ENCODE results near the gene CAMTA1. TPM values are rescaled to one million over a fixed set of nuclear protein-coding genes. Genes with fewer than 3 reads are reported as not detected.

Gene CAMTA1
- total and polyA plus RNA-seq, 4 donors, result 78.7 to 438 (median 173) TPM

GRCh38 chr1:7251454-7251800, 466.2 kb downstream of the CAMTA1 start:
- Histone ChIP-seq H3K36me3 (ENCODE audit: control insufficient read depth in 1 of 2, insufficient read depth in 2 of 2, low read length in 1 of 2) (no peaks in the 10 kb centered on the region), H3K27ac (ENCODE audit: low read depth in 1 of 2, low read length in 2 of 2) (no peak overlapping the region), H3K9me3 (ENCODE audit: control insufficient read depth, low read length) (no peaks in the 10 kb centered on the region), H3K27me3 (ENCODE audit: control insufficient read depth in 1 of 2, insufficient read depth in 2 of 2, low read length in 1 of 2) (no peaks in the 10 kb centered on the region), H3K4me1 (ENCODE audit: control insufficient read depth in 1 of 2, insufficient read depth in 2 of 2, low read length in 2 of 2) (no peaks in the 10 kb centered on the region), H3K4me3 (ENCODE audit: low read length in 2 of 2) (no peak overlapping the region)
- WGBS, 2 donors, result 79 to 88% methylated on average over 10 of the region's 10 CpGs
- DNase-seq, result no peak
- ATAC-seq (ENCODE audit: low FRiP score), result no peak
- intact Hi-C loops (cut with DNase I), result no loop called here

GRCh38 chr1:7252411-7253117, 467.3 kb downstream of the CAMTA1 start:
- Histone ChIP-seq H3K4me1 (ENCODE audit: control insufficient read depth in 1 of 2, insufficient read depth in 2 of 2, low read length in 2 of 2) (no peaks in the 10 kb centered on the region), H3K9me3 (ENCODE audit: control insufficient read depth, low read length) (no peaks in the 10 kb centered on the region), H3K27me3 (ENCODE audit: control insufficient read depth in 1 of 2, insufficient read depth in 2 of 2, low read length in 1 of 2) (no peaks in the 10 kb centered on the region), H3K36me3 (ENCODE audit: control insufficient read depth in 1 of 2, insufficient read depth in 2 of 2, low read length in 1 of 2) (no peaks in the 10 kb centered on the region), H3K27ac (ENCODE audit: low read depth in 1 of 2, low read length in 2 of 2) (no peak overlapping the region), H3K4me3 (ENCODE audit: low read length in 2 of 2) (no peak overlapping the region)
- intact Hi-C loops (cut with DNase I), result no loop called here
- WGBS, 2 donors, result 77 to 79% methylated on average over 12 of the region's 12 CpGs
- DNase-seq (no peak), ATAC-seq (ENCODE audit: low FRiP score) (no peak)

DNA sequence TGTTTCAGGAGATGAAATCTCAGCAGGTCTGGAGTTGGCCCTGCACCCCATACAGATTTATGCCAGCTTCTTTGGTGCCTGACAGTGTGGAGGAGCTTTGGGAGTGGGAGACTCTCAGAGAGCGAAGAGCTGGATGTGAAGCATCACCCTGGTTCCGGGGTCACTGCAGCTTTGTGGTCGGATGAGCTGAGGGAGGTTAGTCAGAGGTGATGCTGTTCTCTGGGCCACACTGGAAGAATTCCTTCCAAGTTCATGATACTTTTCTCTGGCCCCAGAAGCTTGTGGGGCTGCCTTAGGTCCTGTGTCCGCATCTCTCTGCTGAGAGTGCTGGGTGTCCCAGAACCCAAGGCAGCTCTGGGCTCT, 467.8 kb downstream of the CAMTA1 start:
- Histone ChIP-seq H3K4me3 (ENCODE audit: low read length in 2 of 2) (no peak overlapping the region), H3K4me1 (ENCODE audit: control insufficient read depth in 1 of 2, insufficient read depth in 2 of 2, low read length in 2 of 2) (no peaks in the 10 kb centered on the region), H3K27ac (ENCODE audit: low read depth in 1 of 2, low read length in 2 of 2) (no peak overlapping the region), H3K27me3 (ENCODE audit: control insufficient read depth in 1 of 2, insufficient read depth in 2 of 2, low read length in 1 of 2) (no peaks in the 10 kb centered on the region), H3K36me3 (ENCODE audit: control insufficient read depth in 1 of 2, insufficient read depth in 2 of 2, low read length in 1 of 2) (no peaks in the 10 kb centered on the region), H3K9me3 (ENCODE audit: control insufficient read depth, low read length) (no peaks in the 10 kb centered on the region)
- WGBS, 2 donors, result 93 to 96% methylated on average over 4 of the region's 4 CpGs
- ATAC-seq (ENCODE audit: low FRiP score) (no peak), DNase-seq (no peak)
- intact Hi-C loops (cut with DNase I), result no loop called here

- ATAC-seq (ENCODE audit: low FRiP score), result no peak
- Histone ChIP-seq H3K36me3 (ENCODE audit: control insufficient read depth in 1 of 2, insufficient read depth in 2 of 2, low read length in 1 of 2) (no peaks in the 10 kb centered on the region), H3K27me3 (ENCODE audit: control insufficient read depth in 1 of 2, insufficient read depth in 2 of 2, low read length in 1 of 2) (no peaks in the 10 kb centered on the region), H3K9me3 (ENCODE audit: control insufficient read depth, low read length) (no peaks in the 10 kb centered on the region), H3K27ac (ENCODE audit: low read depth in 1 of 2, low read length in 2 of 2) (no peak overlapping the region), H3K4me3 (ENCODE audit: low read length in 2 of 2) (no peak overlapping the region), H3K4me1 (ENCODE audit: control insufficient read depth in 1 of 2, insufficient read depth in 2 of 2, low read length in 2 of 2) (no peaks in the 10 kb centered on the region)
- WGBS, 2 donors, result 79 to 87% methylated on average over 11 of the region's 11 CpGs
- intact Hi-C loops (cut with DNase I), result no loop called here
- DNase-seq, result no peak
Observed at GRCh38 chr1:7253988-7254587, 468.8 kb downstream of the CAMTA1 start.

GRCh38 chr1:7255303-7256058, 470.2 kb downstream of the CAMTA1 start:
- Histone ChIP-seq H3K4me3 (ENCODE audit: low read length in 2 of 2) (no peak overlapping the region), H3K27ac (ENCODE audit: low read depth in 1 of 2, low read length in 2 of 2) (no peak overlapping the region), H3K27me3 (ENCODE audit: control insufficient read depth in 1 of 2, insufficient read depth in 2 of 2, low read length in 1 of 2) (no peaks in the 10 kb centered on the region), H3K36me3 (ENCODE audit: control insufficient read depth in 1 of 2, insufficient read depth in 2 of 2, low read length in 1 of 2) (no peaks in the 10 kb centered on the region), H3K4me1 (ENCODE audit: control insufficient read depth in 1 of 2, insufficient read depth in 2 of 2, low read length in 2 of 2) (no peaks in the 10 kb centered on the region), H3K9me3 (ENCODE audit: control insufficient read depth, low read length) (no peaks in the 10 kb centered on the region)
- no peak for DNase-seq
- no peak for ATAC-seq (ENCODE audit: low FRiP score)
- 68 to 75% methylated on average over 13 of the region's 13 CpGs for WGBS, 2 donors
- intact Hi-C loops (cut with DNase I), result no loop called here

DNA sequence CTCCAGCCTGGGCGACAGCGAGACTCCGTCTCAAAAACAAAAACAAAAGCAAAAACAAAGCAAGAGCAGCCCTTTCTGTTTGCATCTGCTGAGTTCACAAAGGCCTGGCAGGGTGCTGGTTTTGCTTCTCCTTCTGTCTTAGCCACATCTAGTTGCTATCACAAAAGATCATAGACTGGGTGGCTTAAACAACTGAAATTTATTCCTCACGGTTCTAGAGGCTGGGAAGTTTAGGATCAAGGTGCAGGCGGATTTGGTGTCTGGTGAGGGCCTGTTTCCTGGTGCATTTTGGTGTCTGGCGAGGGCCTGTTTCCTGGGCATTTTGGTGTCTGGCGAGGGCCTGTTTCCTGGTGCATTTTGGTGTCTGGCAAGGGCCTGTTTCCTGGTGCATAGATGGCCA, 471.3 kb downstream of the CAMTA1 start:
- Histone ChIP-seq H3K4me1 (ENCODE audit: control insufficient read depth in 1 of 2, insufficient read depth in 2 of 2, low read length in 2 of 2) (no peaks in the 10 kb centered on the region), H3K27me3 (ENCODE audit: control insufficient read depth in 1 of 2, insufficient read depth in 2 of 2, low read length in 1 of 2) (no peaks in the 10 kb centered on the region), H3K36me3 (ENCODE audit: control insufficient read depth in 1 of 2, insufficient read depth in 2 of 2, low read length in 1 of 2) (no peaks in the 10 kb centered on the region), H3K27ac (ENCODE audit: low read depth in 1 of 2, low read length in 2 of 2) (no peak overlapping the region), H3K9me3 (ENCODE audit: control insufficient read depth, low read length) (no peaks in the 10 kb centered on the region), H3K4me3 (ENCODE audit: low read length in 2 of 2) (no peak overlapping the region)
- DNase-seq (no peak), ATAC-seq (ENCODE audit: low FRiP score) (no peak)
- intact Hi-C loops (cut with DNase I), result no loop called here
- WGBS, 2 donors, result 90 to 91% methylated on average over 7 of the region's 7 CpGs

DNA sequence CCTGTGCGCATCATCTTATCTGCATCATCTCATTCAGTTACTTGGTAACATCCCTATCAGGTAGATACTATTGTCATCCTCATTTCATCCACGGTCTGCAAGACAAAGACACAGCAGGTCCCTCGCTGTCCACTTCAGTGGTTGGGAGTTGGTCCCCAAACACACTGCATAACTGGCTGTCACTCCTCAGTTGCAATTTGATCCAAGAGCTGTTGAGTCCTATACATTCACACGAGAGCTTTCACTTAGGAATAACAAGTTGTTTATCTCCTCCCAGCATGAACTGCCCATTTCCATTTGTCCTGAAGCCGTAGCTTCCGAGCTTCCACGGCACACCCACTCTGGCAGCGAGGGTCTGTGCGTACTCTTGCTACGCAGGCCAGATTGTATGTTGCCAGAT, 472.0 kb downstream of the CAMTA1 start:
- intact Hi-C loops (cut with DNase I), result no loop called here
- DNase-seq (no peak), ATAC-seq (ENCODE audit: low FRiP score) (no peak)
- Histone ChIP-seq H3K36me3 (ENCODE audit: control insufficient read depth in 1 of 2, insufficient read depth in 2 of 2, low read length in 1 of 2) (no peaks in the 10 kb centered on the region), H3K4me3 (ENCODE audit: low read length in 2 of 2) (no peak overlapping the region), H3K4me1 (ENCODE audit: control insufficient read depth in 1 of 2, insufficient read depth in 2 of 2, low read length in 2 of 2) (no peaks in the 10 kb centered on the region), H3K9me3 (ENCODE audit: control insufficient read depth, low read length) (no peaks in the 10 kb centered on the region), H3K27ac (ENCODE audit: low read depth in 1 of 2, low read length in 2 of 2) (no peak overlapping the region), H3K27me3 (ENCODE audit: control insufficient read depth in 1 of 2, insufficient read depth in 2 of 2, low read length in 1 of 2) (no peaks in the 10 kb centered on the region)
- 49 to 57% methylated on average over 10 of the region's 10 CpGs for WGBS, 2 donors

DNA sequence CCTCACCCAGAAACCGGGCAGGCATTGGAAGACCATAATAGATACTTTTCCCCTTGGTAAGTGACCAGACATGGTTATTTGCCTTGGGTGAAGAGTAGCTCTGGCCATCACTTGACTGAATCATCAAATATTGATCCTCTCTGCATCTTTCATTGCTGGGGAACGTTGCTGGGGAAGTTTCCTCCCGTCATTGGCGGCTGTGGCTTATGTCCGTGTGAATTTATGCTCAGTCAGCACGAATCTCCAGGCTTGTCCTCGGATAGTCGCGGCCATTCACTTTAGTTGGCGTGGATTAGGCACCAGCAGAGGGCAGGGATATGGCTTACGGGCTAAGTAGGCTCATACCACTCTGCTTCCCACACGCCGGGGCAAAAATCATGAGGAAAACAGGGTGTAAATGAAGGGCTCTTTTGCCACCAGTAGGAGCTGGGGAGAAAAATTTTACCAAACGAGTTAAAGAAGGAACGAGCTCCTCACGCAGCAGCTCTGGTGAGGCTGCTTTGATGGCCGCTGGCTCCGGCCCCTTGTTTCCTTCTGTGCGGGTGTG, 473.4 kb downstream of the CAMTA1 start:
- H3K27me3 ChIP-seq (ENCODE audit: control insufficient read depth in 1 of 2, insufficient read depth in 2 of 2, low read length in 1 of 2), result no peaks in the 10 kb centered on the region
- WGBS, 2 donors, result 80 to 87% methylated on average over 19 of the region's 19 CpGs
- no peaks in the 10 kb centered on the region for H3K36me3 ChIP-seq (ENCODE audit: control insufficient read depth in 1 of 2, insufficient read depth in 2 of 2, low read length in 1 of 2)
- H3K27ac ChIP-seq (ENCODE audit: low read depth in 1 of 2, low read length in 2 of 2), result no peak overlapping the region
- intact Hi-C loops (cut with DNase I), result no loop called here
- no peak for DNase-seq
- no peak for ATAC-seq (ENCODE audit: low FRiP score)
- H3K4me3 ChIP-seq (ENCODE audit: low read length in 2 of 2), result no peak overlapping the region
- H3K4me1 ChIP-seq (ENCODE audit: control insufficient read depth in 1 of 2, insufficient read depth in 2 of 2, low read length in 2 of 2), result no peaks in the 10 kb centered on the region
- H3K9me3 ChIP-seq (ENCODE audit: control insufficient read depth, low read length), result no peaks in the 10 kb centered on the region
